Astrocyte (in vitro differentiated cells and primary cell): Measurements from ENCODE around the gene SMIM10L1. TPM values are rescaled to one million over a fixed set of nuclear protein-coding genes. Genes with fewer than 3 reads are reported as not detected.

Source experiments
- DNase-seq: peaks from one replicate; pipeline ENCODE4 v3.0.0-alpha.2; 2010; ENCODE audit warnings: low read depth
- FAIRE-seq: peaks from 2 replicates; lab custom pipeline; 2011; peaks lifted over from hg19 to GRCh38; lab: Jason Lieb, UNC
- H2AFZ ChIP-seq: 2 replicates; pipeline ENCODE4 v1.6.0; 2012; ENCODE audit warnings: low read depth, low read length, inconsistent platforms
- H3K27ac ChIP-seq: 2 replicates; pipeline ENCODE4 v1.5.1; 2011; ENCODE audit warnings: low read depth, low read length, inconsistent platforms
- H3K27me3 ChIP-seq: 2 replicates; pipeline ENCODE4 v1.6.0; 2011; ENCODE audit warnings: low read length, inconsistent platforms; ENCODE audit not compliant: insufficient read depth
- H3K36me3 ChIP-seq: 2 replicates; pipeline ENCODE4 v1.5.1; 2011; ENCODE audit warnings: low read length, inconsistent platforms; ENCODE audit not compliant: insufficient read depth
- H3K4me1 ChIP-seq: 2 replicates; pipeline ENCODE4 v1.5.1; 2011; ENCODE audit warnings: low read length, inconsistent platforms; ENCODE audit not compliant: insufficient read depth
- H3K4me2 ChIP-seq: 2 replicates; pipeline ENCODE4 v1.6.0; 2012; ENCODE audit warnings: low read length, inconsistent platforms
- H3K4me3 ChIP-seq: 2 replicates; pipeline ENCODE4 v1.5.1; 2011; ENCODE audit warnings: low read depth, mild to moderate bottlenecking, low read length, inconsistent platforms; ENCODE audit not compliant: insufficient read depth
- H3K79me2 ChIP-seq: 2 replicates; pipeline ENCODE4 v1.6.0; 2012; ENCODE audit warnings: mild to moderate bottlenecking, low read length, inconsistent platforms; ENCODE audit not compliant: insufficient read depth
- H3K9ac ChIP-seq: 2 replicates; pipeline ENCODE4 v1.6.0; 2012; ENCODE audit warnings: mild to moderate bottlenecking, low read length, inconsistent platforms
- H3K9me3 ChIP-seq: 2 replicates; pipeline ENCODE4 v1.5.1; 2012; ENCODE audit warnings: low read depth, mild to moderate bottlenecking, low read length, inconsistent platforms; ENCODE audit not compliant: insufficient read depth
- H4K20me1 ChIP-seq: 2 replicates; pipeline ENCODE4 v1.6.0; 2012; ENCODE audit warnings: low read length, inconsistent platforms; ENCODE audit not compliant: insufficient read depth
- H3K27ac Mint-ChIP-seq: one replicate; pipeline ENCODE4 v1.8.0; 2021; ENCODE audit warnings: mild to moderate bottlenecking, mixed read lengths; ENCODE audit not compliant: unreplicated experiment
- H3K27me3 Mint-ChIP-seq: one replicate; pipeline ENCODE4 v1.8.0; 2021; ENCODE audit warnings: low read depth, mixed read lengths; ENCODE audit not compliant: unreplicated experiment
- H3K36me3 Mint-ChIP-seq: one replicate; pipeline ENCODE4 v1.8.0; 2021; ENCODE audit warnings: low read depth, mixed read lengths; ENCODE audit not compliant: unreplicated experiment
- H3K4me1 Mint-ChIP-seq: one replicate; pipeline ENCODE4 v1.8.0; 2021; ENCODE audit warnings: low read depth, mixed read lengths; ENCODE audit not compliant: unreplicated experiment
- H3K4me3 Mint-ChIP-seq: one replicate; pipeline ENCODE4 v1.8.0; 2021; ENCODE audit warnings: mild to moderate bottlenecking, moderate library complexity, mixed read lengths; ENCODE audit not compliant: unreplicated experiment
- H3K9me3 Mint-ChIP-seq: one replicate; pipeline ENCODE4 v1.8.0; 2021; ENCODE audit warnings: mild to moderate bottlenecking, mixed read lengths; ENCODE audit not compliant: unreplicated experiment
- EZH2 ChIP-seq: IDR thresholded peaks from 2 replicates; pipeline ENCODE4 v1.6.1; 2012; ENCODE audit warnings: mild to moderate bottlenecking, low read length, inconsistent platforms; ENCODE audit not compliant: insufficient read depth
- total RNA-seq: library from RNA; stranded (reverse); gene quantifications from 2 replicates; pipeline ENCODE4 v1.2.1, GENCODE V29; 2021
- TF ChIP-seq, protein P1 (sequence below): IDR thresholded peaks from 2 replicates; pipeline ENCODE4 v1.5.1; 2011; ENCODE audit warnings: low read depth, mild to moderate bottlenecking, inconsistent platforms, low read length, moderate library complexity; ENCODE audit not compliant: insufficient read depth

SMIM10L1 gene
- total RNA-seq, 1 donor from 2014 or later, result 16.3 TPM

DNA sequence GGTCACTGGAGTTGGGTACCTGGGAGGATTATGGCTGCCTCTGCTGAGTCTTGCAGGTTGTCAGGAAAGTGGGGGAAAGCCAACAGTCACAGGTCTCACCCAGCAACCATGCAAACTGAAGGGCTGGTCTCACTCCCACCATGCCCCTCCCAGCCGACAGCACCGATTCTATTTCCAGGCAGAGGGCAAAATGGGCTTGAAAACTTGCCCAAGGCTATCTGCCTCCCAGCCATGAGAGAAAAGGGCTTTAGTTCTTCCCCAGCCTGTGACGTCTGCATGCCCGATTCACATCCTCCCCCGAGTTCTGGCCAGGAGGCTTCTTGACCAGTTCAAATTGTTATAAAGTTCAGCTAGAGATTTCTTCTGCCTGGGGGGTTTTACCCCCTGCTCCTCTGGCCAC, 26.7 kb upstream of the SMIM10L1 start:
- TF ChIP-seq, protein P1, sequence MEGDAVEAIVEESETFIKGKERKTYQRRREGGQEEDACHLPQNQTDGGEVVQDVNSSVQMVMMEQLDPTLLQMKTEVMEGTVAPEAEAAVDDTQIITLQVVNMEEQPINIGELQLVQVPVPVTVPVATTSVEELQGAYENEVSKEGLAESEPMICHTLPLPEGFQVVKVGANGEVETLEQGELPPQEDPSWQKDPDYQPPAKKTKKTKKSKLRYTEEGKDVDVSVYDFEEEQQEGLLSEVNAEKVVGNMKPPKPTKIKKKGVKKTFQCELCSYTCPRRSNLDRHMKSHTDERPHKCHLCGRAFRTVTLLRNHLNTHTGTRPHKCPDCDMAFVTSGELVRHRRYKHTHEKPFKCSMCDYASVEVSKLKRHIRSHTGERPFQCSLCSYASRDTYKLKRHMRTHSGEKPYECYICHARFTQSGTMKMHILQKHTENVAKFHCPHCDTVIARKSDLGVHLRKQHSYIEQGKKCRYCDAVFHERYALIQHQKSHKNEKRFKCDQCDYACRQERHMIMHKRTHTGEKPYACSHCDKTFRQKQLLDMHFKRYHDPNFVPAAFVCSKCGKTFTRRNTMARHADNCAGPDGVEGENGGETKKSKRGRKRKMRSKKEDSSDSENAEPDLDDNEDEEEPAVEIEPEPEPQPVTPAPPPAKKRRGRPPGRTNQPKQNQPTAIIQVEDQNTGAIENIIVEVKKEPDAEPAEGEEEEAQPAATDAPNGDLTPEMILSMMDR, result no peak
- no peak for TF ChIP-seq EZH2
- no peak for FAIRE-seq

DNA sequence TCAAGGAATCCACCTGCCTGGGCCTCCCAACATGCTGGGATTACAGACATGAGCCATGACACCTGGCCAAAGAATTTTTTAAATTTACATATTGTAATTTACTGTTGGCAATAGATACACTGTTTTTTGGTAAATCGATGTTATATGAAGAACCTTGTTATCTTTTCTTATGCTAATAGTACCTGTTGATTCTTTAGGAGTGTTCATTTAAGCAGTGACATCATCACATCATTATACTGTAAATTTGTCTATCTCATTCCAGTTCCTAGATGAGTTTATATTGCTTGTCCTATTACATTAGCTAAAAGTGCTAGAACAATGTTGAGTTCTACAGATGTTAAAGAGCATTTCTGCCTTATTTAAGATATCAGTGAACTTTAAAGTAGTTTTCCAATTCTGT, 23.6 kb upstream of the SMIM10L1 start:
- Histone ChIP-seq H3K36me3 (no peaks in the 10 kb centered on the region), H3K9me3 (no peaks in the 10 kb centered on the region), H3K4me3 (no peak overlapping the region), H3K4me2 (no peak overlapping the region), H3K9ac (no peak overlapping the region), H3K27ac (no peak overlapping the region), H3K4me1 (no peaks in the 10 kb centered on the region), H2AFZ (no peak overlapping the region), H3K27me3 (no peaks in the 10 kb centered on the region), H3K79me2 (peaks cover 62% of the 10 kb centered on the region), H4K20me1 (peaks cover 40% of the 10 kb centered on the region)
- H3K9me3 Mint-ChIP-seq, result no peaks in the 10 kb centered on the region
- TF ChIP-seq EZH2, result no peak
- H3K4me1 Mint-ChIP-seq, result peaks cover under 1% of the 10 kb centered on the region
- H3K27ac Mint-ChIP-seq, result no peak overlapping the region
- H3K36me3 Mint-ChIP-seq, result no peaks in the 10 kb centered on the region
- no peak for DNase-seq
- no peak for FAIRE-seq
- H3K4me3 Mint-ChIP-seq, result no peak overlapping the region
- H3K27me3 Mint-ChIP-seq, result no peaks in the 10 kb centered on the region

More for the DNA sequence above, 26.7 kb upstream of the SMIM10L1 start:
- H4K20me1 ChIP-seq, result peaks cover 50% of the 10 kb centered on the region
- no peak overlapping the region for H3K9ac ChIP-seq
- DNase-seq, result no peak
- no peaks in the 10 kb centered on the region for H3K36me3 ChIP-seq
- H3K27me3 ChIP-seq, result no peaks in the 10 kb centered on the region
- H3K4me1 Mint-ChIP-seq, result no peaks in the 10 kb centered on the region
- H3K4me1 ChIP-seq, result no peaks in the 10 kb centered on the region
- H3K9me3 ChIP-seq, result no peaks in the 10 kb centered on the region
- H3K36me3 Mint-ChIP-seq, result no peaks in the 10 kb centered on the region
- peaks cover 77% of the 10 kb centered on the region for H3K79me2 ChIP-seq
- no peak overlapping the region for H3K27ac ChIP-seq
- no peak overlapping the region for H3K4me3 Mint-ChIP-seq
- H3K27ac Mint-ChIP-seq, result no peak overlapping the region
- H3K4me3 ChIP-seq, result no peak overlapping the region
- H3K4me2 ChIP-seq, result no peak overlapping the region
- no peaks in the 10 kb centered on the region for H3K27me3 Mint-ChIP-seq
- H2AFZ ChIP-seq, result no peak overlapping the region
- H3K9me3 Mint-ChIP-seq, result no peaks in the 10 kb centered on the region

DNA sequence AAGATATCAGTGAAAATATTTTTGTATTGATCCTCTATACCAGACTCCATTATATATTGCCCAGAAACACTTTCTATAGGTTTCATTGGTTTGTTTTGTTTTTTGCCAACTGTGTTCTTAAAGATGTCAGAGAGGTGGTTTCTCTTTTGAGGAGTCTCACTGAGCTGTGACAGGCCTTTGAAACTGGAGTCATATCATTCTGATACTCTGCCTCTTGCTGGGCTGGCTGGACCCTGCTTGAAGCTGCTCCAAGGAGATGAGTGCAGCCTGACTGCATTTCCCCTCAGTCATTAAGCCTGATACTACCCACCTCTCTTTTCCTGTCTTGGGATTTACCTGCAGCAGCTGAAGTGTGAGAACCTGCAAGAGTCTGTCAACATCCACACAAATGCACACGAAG, 20.2 kb upstream of the SMIM10L1 start:
- Histone ChIP-seq H3K4me3 (no peak overlapping the region), H3K27ac (no peak overlapping the region), H2AFZ (no peak overlapping the region), H3K9me3 (no peaks in the 10 kb centered on the region), H3K36me3 (no peaks in the 10 kb centered on the region), H4K20me1 (peaks cover 31% of the 10 kb centered on the region), H3K4me1 (no peaks in the 10 kb centered on the region), H3K4me2 (no peak overlapping the region), H3K9ac (no peak overlapping the region), H3K79me2 (peaks cover 62% of the 10 kb centered on the region), H3K27me3 (no peaks in the 10 kb centered on the region)
- TF ChIP-seq, protein P1, result no peak
- no peak for TF ChIP-seq EZH2
- FAIRE-seq, result no peak
- no peak for DNase-seq
- H3K36me3 Mint-ChIP-seq, result no peaks in the 10 kb centered on the region
- no peak overlapping the region for H3K27ac Mint-ChIP-seq
- no peaks in the 10 kb centered on the region for H3K9me3 Mint-ChIP-seq
- no peak overlapping the region for H3K4me3 Mint-ChIP-seq
- no peaks in the 10 kb centered on the region for H3K27me3 Mint-ChIP-seq
- H3K4me1 Mint-ChIP-seq, result peaks cover 5% of the 10 kb centered on the region
